Right renal pelvis (tissue), 4 donors: ENCODE data around the gene CPPED1. TPM values are rescaled to one million over a fixed set of nuclear protein-coding genes. Genes with fewer than 3 reads are reported as not detected.

ENCODE experiments used
- DNase-seq, 4 donors: peaks; one replicate each; pipeline ENCODE4 v3.0.0-alpha.2; 2013; ENCODE audit warnings: low read depth in 4 of 4, low spot score in 3 of 4, missing footprints in 1 of 4
- polyA plus RNA-seq, 4 donors: library from polyadenylated mRNA; unstranded; fragments of 120-200 nt; gene quantifications; one replicate each; pipeline ENCODE4 v1.2.1, GENCODE V29; 2013; ENCODE audit not compliant: insufficient read length in 4 of 4

The CPPED1 gene
- polyA plus RNA-seq, 4 donors: 26.2 to 29.6 (median 26.4) TPM

DNA sequence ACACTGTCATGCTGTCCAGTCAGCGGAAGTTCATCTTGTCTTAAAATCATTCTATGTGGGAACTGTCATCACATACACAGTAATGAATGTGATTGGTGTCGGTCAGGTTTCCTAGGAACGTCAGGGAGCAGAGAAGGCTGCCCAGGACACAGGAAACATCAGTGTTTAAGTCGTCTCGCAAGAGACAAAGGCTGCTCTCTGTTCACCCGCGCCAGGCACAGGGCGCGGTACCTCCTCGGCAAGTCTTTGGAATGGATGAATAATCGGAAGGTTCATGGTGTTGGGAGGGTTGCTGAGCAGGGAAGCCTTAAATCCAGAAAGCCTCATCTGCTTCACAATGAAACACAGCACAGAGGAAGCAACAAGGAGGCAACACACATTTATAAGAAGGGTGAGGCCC, 148.2 kb downstream of the CPPED1 start:
- DNase-seq: no peak

DNA sequence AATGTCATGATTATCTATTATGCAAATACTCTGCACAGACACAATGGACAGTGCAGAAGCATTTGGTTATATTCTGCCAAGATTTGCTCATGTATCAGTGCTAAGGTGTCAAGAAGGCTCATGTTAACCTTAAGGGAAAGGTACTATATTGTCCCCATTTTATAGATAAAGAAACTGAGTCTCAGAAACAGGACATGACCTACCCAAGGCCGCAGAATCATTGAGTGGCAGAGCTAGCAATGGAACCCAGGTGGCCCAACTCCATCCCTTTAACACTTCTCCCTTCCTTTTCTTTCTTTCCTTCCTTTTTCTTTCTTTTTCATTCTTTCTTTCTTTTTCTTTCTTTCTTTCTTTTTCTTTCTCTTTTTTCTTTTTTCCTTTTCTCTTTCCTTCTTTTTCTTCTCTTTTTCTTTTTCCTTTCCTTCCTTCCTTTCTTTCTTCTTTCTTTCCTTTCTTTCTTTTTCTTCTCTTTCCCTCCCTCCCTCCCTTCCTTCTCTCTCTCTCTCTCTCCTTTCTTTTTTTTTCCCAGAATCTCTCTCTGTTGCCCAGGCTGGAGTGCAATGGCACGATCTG, 149.8 kb downstream of the CPPED1 start:
- no peak for DNase-seq

DNA sequence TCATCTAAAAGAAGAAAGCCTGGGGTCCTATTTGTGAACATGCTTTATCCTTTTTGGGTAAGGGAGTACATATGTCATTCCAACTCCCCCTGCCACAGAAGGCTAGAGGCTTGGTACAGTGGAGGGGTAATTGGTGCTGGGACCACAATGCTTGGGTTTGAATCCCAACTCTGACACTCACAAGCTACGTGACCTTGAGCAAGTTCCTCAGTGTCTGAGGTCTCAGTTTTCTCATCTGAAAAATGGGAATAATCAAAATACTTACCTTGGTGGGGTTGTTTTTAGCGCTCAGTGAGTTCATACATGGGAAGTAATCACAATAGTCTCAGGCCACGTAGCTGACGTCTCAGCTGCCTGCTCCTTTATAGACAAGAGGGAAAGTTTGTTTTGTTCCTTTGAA, 150.8 kb downstream of the CPPED1 start:
- no peak for DNase-seq

DNA sequence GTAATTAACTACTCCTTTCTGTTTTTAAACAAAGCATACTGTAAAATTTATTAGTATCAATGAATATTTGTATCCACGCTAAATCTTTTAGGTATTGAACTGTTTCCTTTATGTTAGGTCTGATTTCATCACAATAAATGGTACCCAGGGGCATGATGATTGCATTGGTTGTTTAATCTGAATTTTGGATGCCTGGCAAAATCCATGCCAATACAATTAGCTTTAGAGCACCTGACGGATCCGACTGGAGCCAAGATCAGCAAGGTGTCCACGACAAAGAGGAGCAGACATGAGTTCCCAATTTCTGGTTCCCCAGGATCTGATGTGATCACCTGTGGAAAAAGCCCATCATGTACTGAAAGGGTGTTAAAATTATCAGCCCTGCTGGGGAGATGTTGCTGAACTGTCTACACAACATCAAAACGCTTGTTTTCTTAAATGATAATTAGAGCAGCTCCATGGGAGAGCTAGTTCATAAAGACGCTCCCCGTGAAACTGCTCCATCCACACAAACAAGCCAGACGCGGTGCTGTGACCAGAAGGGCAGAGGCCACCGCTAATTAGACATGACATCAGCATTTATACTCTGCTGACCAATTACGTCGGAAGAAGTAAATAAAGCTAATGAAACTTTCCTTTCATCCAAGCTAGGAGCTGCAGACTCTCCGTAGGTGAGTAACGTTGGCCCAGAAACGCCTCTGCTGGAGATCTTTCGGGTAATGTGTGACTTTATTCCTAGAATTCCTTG, 151.7 kb downstream of the CPPED1 start:
- no peak for DNase-seq

DNA sequence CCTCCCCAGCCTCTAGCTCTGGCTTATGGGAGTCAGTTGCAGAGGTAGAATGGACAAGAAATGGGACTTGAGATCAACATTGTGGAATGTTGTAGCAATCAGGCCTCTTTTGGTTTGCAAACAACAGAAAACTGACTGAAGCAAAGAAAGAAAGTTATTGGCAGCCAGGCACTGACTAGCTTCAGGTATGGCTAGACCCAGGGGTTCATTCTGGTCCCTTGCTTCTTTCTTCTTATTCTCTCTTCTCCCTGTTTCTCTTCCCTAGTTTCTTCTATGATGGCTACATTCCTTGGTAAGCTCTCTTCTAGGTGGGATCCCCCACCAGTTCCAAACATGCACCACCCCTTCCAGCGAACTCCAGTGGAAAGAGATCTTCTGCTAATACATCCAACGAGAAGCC, 154.3 kb downstream of the CPPED1 start:
- DNase-seq: no peak

DNA sequence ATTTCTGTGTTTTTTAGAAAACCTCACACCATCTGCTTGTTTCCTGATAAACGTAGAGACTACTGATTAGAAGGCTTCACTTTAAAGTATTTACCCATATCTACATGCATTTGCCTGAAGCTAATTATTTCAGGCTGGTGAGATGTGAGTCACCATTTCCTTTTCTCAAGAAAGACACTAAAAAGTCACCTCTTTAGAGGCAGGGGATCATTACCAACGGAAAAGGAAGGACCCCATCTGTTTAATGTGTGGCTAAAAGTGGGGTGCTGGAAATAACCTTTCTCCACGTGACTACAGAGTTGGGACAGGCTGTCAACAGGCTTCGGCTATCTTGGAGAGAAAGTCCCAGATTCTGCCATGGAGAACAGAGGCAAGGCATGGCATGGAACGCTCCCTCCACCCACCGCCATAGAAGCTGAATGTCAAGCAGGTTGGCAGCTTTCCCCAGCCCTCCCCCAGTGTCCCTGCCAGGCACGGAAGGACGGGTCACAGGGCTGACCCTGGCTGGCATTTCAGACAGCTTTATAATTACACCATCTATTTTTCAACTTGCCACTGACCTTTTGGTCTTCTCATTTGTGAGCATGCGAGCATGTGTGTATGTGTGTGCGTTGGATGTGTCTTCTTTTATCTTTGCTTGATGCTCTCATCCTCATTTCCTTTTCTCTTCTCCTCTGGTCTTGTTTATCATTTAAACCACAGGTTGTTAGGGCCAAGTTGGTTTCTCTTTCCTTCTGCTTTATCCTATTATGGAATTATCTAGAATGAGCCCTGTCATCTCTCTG, 157.0 kb downstream of the CPPED1 start:
- no peak for DNase-seq

DNA sequence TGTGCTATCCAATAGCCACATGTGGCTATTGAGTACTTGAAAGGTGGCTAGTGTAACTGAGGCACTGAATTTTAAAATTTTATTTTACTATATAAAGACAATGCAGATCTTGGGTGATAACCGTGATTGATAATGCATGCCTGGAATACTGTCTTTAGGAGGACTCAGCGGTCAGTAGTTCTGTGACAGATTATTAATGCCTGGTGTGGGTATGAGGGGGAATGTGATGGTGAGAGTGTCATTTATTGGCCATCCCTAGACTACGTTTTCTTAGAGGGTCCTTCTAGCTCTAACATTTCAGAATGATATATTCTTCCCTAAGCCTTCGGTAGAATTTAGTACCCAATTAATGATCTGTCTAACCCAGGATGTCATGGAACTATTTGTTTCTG, 157.6 kb downstream of the CPPED1 start:
- no peak for DNase-seq

DNA sequence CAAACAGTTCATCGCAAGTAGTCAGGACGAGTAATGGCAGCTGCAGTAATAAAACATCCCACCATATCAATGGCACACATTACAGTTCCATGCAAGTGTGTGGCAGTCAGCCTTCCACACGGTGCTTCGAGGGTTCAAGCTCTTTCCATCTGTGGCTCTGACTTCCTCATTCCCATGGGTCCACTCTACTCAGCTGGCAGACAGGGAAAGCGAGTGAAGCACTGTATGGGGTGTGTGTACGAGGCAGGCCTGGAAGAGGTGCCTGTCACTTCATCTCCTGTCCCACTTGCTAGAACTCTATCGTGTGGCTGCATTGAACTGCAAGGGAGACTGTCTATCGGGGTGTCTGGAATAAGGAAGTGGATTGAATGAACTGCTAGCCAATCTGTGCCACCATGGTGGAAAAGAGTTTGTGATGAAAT, 160.6 kb downstream of the CPPED1 start:
- no peak for DNase-seq

DNA sequence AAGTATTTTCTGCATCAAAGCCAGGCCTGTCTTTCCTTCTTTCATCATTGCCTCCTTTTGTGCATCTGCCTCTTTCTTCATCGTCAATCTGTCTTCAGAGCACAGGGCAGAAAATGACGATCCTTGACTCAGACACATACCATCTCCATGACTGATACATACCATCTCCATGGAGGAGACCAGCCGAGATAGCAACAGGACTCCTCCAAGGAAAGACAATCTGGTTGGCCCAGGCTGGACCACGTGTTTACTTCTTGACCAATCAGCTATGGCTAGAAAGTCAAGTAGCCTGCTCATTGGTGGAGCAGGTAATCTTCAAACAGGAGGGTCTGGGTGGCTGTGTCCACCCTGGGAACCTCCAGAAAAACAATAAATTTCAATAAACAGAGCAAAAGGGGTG, 164.6 kb downstream of the CPPED1 start:
- no peak for DNase-seq

DNA sequence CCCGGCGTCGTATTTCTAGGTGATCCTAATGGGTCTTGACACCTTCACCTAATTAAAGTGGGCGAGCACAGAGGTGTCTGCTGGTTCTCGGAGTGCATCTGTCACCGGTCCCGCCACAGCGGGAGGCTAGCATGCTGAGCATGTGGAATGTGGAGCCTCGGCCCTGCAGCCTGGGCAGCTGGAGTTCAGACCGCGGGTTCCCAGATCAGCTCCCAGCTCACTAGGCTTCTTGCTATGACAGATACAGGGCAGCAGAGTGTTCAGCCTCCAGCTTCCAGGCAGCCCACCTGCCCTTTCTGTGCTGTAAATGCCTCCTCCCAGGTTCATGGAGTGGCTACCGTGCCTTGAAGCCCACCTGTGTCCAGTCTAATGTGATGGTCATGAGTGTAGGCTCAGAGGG, 166.7 kb downstream of the CPPED1 start:
- no peak for DNase-seq

DNA sequence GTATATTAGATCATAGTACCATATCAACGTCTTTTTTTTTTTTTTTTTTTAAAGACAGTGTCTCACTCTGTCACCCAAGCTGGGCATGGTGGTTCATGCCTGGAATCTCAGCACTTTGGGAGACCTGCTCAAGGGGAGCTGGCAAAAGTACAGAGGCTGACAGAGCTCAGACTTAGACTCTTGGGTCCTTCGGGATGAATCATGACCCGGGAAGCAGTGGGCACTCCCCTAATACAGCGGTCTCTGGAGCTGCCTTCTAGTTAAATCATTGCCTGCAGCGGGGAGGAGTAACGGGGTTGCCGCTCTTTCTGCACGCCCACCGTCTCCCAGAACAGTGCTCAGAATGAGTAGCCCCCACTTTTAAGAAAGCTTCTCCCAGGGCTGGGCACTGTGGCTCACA, 174.4 kb downstream of the CPPED1 start:
- no peak for DNase-seq

DNA sequence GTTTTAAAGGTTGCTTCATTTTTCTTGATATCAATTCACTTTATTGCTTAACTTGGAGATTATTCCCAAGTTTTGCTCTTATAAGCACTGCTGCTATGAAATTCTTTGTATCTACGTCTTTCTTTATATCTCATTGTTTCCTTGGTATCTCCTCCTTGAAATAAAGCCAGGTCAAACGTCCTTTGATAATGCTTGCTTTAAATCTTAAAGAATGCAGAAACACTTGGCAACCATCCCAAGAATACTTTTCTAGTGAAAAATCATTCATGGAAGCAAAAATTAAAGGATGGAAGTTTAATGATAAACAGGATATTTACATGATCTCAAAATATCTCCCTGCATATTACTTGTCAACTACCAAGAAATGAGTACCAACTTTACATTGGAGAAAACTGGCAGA, 175.2 kb downstream of the CPPED1 start:
- no peak for DNase-seq

DNA sequence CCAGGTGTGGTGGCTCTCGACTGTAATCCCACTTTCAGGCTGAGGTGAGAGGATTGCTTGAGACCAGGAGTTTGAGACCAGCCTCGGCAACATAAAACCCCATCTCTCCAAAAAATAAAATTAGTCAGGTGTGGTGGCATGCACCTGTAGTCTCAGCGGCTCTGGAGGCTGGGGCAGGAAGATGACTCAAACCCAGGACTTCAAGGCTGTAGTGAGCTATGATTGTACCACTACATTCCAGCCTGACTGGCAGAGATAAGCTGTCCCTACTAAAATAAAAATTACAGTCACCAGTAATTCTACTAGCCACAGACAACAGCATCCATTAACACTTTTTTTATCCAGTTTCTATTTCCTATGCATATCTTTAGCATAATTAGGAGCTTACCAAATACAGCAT, 176.3 kb downstream of the CPPED1 start:
- DNase-seq: no peak

DNA sequence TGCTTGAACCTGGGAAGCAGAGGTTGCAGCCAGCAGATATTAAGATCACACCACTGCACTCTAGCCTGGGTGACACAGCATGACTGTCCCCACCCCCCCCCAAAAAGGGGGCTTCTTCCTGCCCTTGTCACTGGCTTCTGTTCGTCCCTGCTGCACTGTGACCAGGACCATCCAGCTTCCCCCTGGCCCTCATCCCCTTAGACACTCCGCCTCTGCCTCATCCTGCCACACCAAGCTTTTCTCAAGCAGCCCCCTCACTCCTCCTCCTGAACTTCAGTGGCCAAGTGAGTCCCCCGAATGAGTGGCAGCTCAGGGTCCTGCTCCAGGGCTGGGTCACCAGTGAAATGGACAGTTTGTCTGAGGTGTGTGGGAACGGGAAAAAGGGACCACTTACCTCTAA, 177.3 kb downstream of the CPPED1 start:
- no peak for DNase-seq

DNA sequence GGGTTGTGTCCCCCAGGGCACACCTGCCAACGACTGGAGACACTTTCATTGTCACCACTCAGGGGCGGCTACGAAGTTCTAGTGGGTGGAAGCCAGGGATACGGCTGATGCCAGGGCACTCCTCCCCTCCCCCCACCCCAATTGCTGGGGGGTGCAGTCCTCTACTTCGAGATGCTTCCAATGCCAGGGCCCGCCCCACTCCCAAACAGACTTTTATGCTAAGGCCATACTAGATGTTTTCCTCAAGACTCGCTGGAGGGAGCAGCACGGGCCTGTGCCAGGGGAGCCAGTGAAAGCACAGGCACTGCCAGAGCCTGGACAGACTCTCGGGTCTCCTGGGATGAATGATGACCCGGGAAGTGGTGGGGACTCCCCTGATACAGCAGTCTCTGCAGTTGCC, 178.0 kb downstream of the CPPED1 start:
- no peak for DNase-seq

DNA sequence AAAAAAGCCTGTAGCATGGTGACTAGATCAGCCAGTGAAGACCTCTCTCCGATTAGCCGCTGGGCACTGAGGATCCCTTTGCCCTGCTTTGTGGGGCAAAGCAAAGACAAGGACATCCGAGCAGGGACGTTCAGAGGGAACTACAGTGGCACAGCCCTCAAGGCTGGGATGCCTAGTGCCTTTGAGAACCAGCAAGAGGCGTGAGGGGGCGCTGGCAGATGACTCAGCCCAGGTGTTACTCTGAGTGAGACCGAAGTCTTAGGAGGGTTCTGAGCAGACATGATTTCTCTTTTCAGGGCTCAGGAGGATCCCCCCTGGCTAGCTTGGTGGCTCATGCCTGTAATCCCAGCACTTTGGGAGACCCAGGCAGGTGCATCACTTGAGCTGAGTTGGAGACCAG, 178.6 kb downstream of the CPPED1 start:
- no peak for DNase-seq

DNA sequence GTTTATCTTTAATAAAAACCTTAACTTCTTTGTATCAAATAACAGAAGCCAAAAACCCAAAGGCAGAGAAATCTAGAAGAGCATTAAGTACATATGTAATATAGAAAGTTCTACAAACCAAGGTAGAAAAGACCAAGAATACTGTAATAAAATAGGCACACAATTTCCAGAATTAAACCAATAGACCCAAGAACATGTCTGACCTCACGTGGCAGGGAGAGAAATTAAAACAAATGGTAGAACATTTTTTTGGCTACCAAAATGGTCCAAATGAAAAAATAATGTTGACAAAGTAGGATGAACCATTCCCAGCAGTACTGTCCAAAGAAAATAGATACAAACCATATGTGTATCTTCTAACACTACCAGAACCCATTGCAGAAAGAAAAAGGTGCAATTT, 183.5 kb downstream of the CPPED1 start:
- no peak for DNase-seq

DNA sequence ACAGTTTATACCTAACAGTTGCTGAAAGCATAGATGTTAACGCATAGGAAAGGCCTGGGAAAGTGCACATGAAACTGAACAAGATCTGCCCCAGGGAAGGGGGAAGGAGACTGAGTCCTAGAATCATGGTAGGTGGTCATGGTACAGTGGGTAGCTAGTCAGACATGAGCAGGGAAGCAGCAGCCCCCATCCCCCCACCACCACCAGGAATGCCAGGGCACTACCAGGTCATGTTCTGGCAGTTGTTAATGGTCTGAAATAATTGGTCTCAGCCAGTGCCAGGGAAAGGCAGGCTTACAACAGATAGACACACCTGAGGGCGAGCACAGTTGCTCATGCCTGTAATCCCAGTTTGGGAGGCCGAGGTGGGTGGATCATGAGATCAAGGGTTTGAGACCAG, 185.2 kb downstream of the CPPED1 start:
- DNase-seq: peak in 1 of 4 donors; percentile 9

DNA sequence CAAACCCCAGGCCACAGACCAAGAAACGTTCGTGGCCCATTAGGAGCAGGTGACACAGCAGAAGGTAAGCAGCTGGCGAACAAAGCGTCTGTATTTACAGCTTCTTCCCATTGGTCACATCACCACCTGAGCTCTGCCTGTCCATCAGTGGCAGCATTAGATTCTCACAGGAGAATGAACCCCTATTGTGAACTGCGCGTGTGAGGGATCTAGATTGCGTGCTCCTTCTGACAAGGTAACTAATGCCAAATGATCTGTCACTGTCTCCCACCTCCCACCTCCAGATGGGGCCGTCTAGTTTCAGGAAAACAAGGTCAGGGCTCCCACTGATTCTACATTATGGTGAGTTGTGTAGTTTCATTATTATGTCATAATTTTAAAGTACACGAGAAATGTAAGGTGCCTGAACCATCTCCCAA, 186.3 kb downstream of the CPPED1 start:
- no peak for DNase-seq

DNA sequence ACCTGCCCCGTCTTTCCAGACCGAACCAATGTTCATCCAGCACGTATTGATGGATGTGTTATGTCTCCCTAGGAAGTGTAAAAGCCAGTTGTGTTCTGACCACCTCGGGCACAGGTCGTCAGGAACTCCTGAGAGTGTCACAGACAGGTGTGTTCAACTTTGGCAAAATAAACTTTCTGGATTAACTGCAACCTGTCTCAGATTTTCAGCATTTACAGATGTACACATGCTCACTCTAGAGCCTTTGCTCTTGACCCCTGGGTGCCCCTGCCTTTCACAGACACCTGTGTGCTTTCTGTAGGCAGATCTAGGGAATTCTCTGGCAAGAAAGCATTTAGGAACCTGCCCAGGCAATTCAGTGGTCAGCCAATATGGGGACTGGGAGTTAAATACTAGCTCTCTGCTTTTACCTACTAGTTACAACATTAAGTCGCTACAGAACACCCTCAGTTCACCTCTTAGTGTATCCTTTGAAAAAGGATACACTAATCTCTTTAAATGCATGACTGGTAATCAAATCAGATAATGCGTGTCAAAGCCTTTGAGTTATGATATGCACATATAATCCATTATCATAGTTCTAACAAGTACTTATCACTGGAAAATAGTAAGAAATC, 188.9 kb downstream of the CPPED1 start:
- DNase-seq: no peak

DNA sequence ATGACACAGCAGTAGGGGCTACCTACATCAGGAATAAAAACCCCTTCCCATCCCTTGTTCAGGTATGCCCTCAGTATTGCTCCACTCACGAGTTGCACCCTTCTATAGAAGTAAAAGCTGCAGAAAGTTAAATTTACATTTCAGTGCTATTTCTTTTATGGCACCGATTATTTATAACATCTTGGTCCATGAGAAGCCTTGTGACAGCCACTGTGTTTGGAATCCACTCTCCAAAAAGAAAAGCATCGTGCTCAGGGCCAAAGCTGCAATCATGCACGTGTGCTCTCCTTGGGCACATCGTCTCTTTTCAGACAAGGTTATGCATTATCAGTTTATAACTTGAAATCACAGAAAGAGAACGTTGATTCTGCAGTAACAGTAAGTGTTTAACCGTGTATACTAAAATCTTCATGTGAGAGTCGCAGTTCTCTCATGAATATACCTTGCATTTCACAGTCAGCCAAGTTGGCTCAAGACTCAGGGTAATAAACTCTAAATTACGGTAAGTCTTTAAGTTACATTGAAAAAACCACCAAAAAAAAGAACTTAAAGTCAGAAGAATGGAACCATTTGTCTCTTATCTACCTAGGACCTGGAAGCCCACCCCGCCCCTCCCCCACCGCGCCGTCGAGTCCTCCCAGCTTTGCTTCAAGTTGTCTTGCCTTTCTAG, 189.6 kb downstream of the CPPED1 start:
- no peak for DNase-seq
